Umbilical cord (tissue), 2 donors: Measurements from ENCODE around the gene NOP58. TPM values are rescaled to one million over a fixed set of nuclear protein-coding genes. Genes with fewer than 3 reads are reported as not detected.
"Not testable (repeated sequence)": the region's sequence is repeated elsewhere in the genome, so short reads cannot be mapped to it uniquely, and the experiment has no call there.

Experiments
- DNase-seq: peaks from one replicate; pipeline ENCODE4 v3.0.0-alpha.2; 2015; ENCODE audit warnings: low spot score
- total RNA-seq: library from RNA; depleted of rRNA; stranded (reverse); fragments of >200 nt; gene quantifications from one replicate; pipeline ENCODE4 v1.2.3, GENCODE V29; 2014; ENCODE audit warnings: low replicate concordance; ENCODE audit not compliant: insufficient read depth

Gene NOP58, protein sequence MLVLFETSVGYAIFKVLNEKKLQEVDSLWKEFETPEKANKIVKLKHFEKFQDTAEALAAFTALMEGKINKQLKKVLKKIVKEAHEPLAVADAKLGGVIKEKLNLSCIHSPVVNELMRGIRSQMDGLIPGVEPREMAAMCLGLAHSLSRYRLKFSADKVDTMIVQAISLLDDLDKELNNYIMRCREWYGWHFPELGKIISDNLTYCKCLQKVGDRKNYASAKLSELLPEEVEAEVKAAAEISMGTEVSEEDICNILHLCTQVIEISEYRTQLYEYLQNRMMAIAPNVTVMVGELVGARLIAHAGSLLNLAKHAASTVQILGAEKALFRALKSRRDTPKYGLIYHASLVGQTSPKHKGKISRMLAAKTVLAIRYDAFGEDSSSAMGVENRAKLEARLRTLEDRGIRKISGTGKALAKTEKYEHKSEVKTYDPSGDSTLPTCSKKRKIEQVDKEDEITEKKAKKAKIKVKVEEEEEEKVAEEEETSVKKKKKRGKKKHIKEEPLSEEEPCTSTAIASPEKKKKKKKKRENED
- 48.4 TPM for total RNA-seq

DNA sequence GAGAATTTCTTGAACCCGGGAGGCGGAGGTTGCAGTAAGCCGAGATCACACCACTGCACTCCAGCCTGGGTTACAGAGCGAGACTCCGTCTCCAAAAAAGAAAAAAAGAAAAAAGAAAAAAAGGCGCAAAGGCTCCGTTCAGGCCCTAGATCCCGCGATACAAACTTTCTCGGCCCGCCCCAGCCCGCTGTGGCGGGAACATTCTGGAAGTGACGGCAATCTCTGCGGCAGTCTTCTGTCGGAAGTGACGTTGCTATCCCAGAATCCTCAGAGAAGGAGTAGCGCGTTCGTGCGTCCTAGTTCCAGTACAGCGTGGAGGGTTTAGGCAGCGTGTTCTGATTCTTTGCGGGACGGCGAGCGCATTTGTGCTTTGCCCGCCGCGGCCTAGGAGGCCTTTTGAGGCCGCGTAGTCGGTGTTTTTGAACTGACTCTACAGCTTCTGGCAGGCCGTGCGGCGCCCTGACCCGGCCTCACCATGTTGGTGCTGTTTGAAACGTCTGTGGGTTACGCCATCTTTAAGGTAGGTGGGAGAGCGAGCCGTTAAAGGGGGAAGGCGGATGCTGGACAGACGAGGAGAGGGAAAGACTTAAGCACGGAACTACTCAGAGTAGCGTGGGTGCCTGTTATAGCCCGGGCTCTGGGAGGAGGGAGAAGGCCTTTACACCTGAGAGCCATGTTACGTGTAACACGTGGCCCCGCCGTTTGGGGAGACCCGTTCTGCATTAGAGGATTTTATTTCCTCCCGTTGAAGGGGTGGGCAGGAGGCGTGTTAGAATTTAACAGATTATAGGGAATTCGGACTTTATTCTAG lies at the start of gene NOP58:
TSS of gene NOP58 (plus strand) at position 297 of the 811 bp plus-strand sequence. CDS start at position 476, 179 bp downstream.
- peak; percentile 99 for DNase-seq

DNA sequence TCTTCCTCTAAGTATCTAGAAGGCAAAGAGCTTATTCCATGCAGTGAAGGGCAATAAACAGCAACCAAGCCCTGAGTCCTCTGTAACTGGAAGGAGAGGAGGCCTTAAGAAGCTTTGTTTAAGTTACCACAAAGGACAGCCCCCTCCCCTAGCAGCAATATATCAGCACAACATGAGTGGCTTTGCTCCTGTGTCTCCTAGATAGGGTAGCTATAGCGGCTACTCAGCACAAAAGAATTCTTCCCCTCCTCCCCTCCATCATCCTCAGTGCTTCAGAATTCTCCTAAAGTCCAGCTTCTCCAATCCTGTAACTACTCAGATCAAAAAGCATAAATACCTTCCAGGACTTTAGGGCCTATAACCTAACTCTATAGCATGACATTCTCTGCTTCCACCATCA lies 43.7 kb upstream of the NOP58 start:
- DNase-seq: peak; percentile 39

DNA sequence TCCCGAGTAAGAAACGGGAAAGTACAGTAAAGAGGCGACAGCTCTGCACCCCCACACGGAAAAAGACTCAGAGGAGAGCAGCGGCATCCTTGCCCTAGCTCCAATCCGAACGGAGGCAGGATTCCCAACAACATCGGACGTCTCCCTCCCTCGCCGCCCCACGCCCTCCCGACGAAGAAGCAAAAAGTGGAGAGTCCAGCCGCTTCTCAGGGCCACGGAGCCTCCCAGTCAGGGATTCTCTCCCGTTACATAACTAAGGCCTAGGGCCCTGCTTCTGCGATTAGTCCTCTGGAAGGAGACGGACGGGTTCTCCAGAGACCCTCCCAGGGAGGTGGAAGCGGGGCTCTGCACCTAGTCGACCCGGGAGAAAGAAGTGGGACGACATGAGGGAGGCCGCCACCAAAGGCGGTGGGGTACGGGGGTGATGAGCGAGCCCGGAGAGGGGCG lies 27.8 kb upstream of the NOP58 start:
- DNase-seq: peak; percentile 51

DNA sequence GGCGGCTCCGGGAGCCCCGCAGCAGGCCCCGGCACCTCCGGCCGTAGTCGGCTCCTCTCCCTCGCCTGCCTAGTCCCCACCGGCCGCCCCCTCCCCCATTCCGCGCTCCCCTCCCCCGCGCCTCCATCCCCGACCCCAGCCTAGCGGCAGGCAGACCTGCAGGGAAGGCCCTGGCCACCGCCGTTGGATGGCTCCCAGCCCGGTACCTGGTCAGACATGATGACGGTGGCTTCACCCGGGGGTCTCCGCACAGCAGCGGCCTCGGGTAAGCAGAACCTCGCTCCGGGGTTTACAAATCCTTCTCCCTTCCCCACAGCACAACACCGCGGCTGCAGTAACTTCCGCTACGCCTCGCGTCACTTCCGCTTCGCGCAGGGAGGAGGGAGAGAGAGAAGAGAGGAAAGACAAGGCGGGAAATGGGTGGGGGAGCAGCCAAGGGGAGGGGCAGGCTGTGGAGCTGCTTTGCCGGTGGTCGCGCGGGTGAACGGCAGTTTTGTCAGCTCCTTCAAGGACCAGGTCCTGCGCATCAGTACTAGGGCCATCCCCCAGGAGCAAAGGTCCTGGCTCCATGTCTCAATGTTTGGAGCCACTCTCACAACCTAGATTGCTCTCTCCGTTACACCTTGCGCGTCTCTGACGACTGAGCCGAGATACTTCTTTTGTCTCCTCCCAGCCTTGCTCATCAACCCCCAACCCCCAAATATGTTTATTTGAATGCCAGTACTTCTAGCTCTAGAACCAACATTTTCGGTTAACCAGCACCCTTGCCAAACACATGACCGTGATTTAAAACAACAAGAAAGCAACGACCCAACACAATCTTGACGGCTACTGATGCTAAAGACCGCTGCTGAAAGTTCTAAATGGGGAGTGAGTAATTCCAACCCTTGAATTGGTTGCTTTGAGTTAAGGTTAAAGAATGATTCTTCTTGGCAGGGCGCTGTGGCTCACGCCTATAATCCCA lies 27.0 kb upstream of the NOP58 start, which contains the start of gene SUMO1:
TSS of gene SUMO1 (minus strand) at position 364 of the 964 bp plus-strand sequence. CDS start at position 218, 146 bp downstream.
- peak; percentile 98 for DNase-seq

DNA sequence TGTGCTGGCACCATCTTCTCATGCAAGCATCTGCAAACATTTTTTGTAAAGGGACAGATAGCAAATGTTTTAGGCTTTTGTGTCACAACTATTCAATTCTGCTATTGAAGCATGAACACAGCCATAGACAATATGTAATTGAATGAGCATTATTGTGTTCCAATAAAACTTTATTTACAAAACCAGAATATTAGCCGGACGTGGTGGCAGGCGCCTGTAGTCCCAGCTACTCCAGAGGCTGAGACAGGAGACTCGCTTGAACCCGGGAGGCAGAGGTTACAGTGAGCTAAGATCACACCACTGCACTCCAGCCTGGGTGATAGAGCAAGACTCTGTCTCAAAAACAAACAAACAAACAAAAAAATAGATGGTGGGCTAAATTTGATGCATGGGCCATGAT lies 17.9 kb upstream of the NOP58 start:
- not testable (repeated sequence) for DNase-seq

DNA sequence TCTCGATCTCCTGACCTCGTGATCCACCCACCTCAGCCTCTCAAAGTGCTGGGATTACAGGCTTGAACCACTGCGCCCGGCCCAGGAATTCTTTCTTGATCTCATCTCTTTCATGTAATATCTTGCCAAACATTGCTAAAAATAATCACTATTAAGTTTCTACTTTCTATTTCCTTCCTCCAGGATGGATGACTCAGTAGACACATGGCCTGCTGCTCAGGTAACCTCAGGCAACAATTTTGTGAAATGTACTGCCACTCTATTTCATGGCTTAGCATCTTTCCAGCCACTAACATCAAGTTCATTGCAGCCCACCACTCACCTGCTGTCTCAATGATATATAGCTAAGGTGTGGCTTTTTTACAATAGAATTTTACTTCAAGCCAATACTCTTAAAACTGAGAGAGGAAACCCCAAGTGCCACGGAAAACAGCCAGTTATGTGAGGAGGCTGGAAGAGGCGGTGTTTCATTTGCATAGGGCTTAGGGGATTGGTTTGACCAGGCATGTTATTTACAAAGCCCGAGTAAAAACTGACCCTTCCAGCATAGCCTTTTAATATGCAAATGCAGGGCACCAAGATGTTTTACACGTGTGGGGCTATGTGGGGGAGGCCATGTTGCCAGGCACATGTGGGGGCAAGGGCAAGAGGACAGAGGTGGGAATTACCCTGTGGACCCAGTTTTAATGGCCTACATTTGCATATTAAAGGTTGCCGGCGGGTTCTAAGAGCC lies 15.9 kb upstream of the NOP58 start:
- no peak for DNase-seq

DNA sequence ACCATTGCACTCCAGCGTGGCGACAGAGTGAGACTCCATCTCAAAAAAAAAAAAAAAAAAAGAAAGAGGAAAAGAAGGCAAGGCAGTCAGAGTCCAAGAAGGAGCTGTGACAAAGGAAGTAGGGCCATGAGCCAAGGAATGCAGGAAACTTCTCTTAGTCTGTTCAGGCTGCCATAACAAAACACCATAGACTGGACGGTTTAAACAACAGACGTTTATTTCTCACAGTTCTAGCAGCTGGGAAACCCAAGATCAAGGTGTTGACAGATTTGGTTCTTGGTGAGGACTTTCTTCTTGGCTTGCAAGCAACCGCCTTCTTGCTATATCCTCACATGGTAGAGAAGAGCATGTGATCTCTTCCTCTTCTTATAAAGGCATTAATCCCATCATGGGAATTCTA lies 14.1 kb upstream of the NOP58 start:
- no peak for DNase-seq

DNA sequence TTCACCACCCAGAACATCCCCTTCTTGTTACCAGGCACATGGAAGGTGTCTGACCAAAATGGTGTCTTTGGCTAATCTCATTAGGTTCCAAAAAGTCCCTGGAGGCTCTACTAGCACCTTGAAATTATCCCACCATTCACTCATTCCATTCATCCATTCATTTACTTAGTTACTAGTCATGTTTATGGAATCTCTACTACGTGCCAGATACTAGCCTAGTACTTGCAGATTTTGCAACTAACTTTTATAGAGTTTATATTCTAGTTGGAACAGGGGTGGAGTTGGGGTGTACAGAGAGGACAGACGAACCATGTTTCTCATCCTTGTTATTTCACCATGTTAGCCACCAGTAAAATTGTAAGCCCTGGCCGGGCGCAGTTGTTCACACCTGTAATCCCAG lies 4.0 kb upstream of the NOP58 start:
- DNase-seq: no peak

DNA sequence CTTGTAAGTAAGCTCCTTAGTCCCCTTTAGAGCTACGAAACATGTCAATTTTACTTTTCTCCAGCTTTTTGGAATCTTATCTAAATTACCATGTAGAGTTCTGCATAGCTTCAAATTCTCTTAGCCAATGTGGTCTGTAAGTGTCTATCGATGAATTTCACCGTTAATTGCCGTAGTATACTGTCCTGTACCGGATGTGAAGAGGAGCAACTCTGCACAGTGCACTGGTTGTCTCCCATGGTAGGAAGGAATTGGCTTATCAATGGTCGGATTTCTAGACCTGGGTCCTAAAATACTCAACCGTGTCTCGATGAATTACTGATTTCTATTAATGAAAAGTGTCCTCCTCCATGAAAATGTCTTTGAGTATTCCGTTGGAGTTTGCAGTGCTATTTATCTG lies 1.9 kb downstream of the NOP58 start:
- DNase-seq: no peak

DNA sequence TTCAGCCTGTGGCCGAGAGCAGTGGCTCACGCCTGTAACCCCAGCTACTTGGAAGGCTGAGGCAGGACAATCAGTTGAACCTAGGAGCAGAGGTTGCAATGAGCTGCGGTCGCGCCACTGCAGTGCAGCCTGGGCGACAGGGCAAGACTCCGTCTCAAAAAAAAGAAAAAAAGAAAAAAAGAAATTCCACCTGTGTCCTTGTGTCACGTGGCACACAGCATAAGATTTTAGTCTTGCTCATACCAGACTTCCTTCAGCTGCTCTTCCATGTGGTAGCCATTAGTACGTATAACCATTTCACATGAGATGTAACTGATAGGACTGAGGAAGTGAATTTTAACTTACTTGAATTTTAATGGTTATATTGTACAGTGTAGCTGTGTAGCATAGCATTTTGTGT lies 4.0 kb downstream of the NOP58 start:
- no peak for DNase-seq

DNA sequence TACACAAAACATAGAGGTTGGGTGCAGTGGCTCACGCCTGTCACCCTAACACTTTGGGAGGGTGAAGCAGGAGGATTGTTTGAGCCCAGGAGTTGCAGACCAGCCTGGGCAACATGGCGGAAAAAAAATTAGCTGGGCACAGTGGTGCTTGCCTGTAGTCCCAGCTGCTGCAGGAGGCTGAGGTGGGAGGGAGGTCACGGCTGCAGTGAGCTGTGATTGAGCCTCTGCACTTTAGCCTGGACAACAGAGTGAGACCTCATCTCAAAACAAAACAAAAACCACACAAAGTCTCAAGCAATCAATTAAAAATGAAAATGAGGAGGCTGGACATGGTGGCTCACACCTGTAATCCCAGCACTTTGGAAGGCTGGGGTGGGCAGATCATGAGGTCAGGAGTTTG lies 4.9 kb downstream of the NOP58 start:
- DNase-seq: no peak

DNA sequence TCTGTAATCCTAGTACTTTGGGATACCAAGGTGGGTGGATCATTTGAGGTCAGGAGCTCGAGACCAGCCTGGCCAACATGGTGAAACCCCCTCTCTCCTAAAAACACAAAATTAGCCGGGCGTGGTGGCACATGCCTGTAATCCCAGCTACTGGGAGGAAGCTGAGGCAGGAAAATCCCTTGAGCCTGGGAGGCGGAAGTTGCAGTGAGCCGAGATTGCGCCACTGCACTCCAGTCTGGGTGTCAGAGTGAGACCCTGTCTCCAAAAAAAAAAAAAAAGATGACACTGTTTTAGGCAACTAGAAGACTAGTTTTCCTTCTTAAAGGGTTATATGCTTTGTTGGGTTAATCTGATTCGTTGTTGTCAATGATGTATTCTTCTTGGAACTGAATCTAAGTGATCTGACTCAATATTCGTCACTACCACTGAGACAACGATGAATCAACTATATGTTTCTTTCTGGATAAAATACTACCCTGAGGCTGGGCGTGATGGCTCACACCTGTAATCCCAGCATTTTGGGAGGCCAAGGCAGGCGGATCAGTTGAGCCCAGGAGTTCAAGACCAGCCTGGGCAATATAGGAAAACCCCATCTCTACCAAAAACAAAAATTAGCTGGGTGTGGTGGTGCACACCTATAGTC lies 10.6 kb downstream of the NOP58 start:
- not testable (repeated sequence) for DNase-seq

DNA sequence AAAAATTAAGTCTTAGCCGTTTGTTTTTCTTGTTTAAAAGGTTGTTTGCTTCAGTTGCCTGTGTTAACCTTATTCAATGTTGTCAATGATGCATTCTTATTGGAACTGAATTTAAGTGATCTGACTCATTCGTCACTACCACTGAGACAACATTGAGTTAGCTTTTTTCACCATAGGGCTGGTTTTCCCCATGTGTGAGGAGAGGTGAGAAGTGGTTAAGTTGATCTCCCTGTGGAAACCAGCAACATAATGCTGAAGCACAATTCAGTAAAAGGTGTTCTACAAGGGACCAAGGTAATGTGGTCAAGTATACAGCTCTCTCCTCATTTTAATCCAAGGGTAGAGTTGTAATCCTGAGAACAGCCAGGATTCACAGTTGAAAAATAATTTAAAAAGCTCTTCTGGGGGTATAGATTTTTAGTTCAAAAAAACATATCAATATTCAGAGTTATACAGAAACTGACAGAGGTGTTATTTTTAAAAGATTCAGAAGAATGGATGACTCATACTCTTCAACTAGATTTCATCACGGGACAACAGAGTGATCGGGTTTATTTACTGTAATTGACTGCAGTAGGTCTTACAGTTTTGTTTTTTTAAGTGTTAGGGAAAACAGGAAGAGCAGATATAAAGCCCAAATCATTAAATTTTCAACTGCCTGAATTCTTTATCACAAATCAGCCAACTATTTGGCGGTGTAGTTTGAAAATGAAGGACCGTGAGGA lies 12.6 kb downstream of the NOP58 start:
- no peak for DNase-seq

DNA sequence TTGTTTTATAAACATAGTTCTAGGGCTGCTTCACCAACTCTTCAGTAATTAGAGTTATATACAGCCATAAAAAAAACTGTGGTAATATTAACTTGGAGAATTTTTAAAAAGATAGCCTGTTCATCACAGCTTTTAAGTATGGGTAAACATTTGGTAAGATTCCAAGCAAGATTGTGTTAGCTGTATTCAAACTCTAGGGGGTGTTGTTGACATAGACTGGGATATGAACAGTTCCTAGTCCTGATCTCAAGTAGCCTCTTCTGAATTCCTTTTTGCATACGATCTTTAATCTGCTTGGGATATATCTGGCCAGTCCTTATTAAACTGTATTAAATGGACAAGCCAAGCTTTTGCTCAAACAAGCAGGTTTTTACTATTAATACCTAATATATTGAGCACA lies 13.4 kb downstream of the NOP58 start:
- peak; percentile 18 for DNase-seq

DNA sequence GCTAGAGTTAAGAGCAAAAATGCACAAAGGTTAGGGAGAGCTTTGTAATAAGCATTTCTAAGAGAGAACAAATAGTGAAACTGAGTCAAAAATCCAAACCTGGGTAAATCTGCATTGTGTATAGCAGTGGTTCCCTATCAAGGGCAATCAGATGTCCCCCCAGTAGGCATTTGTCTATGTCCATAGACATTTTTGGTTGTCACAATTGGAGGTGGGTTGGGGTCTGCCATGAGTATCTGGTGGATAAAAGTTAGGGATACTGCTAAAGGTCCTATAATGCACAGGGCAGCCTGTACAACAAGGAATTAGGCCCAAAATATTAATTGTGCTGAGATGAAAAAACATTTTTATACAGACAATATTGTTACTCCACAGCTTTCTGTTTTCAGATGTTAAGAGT lies 21.0 kb downstream of the NOP58 start:
- no peak for DNase-seq

DNA sequence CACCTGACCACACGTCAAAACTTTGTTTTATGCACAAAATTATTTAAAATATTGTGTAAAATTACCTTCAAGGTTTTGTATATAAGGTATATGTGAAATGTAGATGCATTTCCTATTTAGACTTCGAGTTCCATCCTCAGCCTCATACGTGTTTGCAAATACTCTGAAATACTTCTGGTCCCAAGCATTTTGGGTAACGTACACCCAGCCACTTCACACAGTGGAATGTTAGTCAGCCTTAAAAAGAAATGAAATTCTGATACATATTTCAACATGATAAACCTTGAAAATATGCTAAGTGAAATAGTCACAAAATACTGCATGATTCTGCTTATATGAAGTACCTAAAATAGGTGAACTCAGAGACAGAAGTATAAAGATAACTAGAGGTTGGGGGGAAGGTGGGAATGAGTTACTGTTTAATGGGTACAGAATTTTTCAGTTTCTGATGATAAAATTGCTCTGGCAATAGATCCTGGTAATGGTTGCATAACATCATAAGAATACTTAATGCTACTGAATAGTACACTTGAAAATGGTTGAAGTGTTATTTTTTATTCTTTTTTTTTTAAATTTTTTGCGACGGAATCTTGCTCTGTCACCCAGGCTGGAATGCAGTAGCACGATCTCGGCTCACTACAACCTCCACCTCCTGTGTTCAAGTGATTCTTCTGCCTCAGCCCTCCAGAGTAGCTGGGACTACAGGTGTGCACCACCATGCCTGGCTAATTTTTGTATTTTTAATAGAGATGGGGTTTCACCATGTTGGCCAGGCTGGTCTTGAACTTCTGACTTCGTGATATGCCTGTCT lies 24.0 kb downstream of the NOP58 start:
- no peak for DNase-seq

DNA sequence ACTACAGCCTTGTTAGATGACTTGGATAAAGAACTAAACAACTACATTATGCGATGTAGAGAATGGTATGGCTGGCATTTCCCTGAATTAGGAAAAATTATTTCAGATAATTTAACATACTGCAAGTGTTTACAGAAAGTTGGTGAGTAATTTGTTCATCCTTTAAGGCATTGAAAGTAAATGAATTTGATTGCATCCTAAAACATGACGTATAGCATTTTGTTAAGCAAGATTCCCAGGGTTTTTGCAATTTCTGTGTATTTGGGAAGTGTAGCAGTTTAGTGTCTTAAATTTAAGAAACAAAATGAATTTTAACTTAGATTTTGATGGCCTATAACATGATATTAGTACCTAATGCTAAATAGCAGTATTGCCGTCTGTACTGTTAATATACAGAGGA lies 24.8 kb downstream of the NOP58 start:
- no peak for DNase-seq

DNA sequence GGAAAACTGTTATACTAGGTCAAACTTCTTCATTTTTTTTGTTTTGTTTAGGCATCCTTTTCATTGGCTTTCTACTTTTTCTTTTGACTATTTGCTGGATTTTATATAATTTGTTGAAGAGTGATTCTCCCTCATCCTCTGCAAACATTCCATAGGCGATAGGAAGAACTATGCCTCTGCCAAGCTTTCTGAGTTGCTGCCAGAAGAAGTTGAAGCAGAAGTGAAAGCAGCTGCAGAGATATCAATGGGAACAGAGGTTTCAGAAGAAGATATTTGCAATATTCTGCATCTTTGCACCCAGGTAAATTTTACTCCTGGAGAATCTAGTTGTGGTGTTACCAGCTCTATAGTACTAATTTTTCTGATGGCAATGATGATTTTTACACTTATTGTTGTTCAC lies 25.4 kb downstream of the NOP58 start:
- peak; percentile 12 for DNase-seq
